ENCODE data around the gene SP140. TPM values are rescaled to one million over a fixed set of nuclear protein-coding genes. Genes with fewer than 3 reads are reported as not detected.

SP140 gene
- total and polyA plus RNA-seq, 10 of the 15 experiments (the other 5 are each of a cell fraction or from before 2014, with no cell fraction given): 61.7 to 164 (median 90.7) TPM

DNA sequence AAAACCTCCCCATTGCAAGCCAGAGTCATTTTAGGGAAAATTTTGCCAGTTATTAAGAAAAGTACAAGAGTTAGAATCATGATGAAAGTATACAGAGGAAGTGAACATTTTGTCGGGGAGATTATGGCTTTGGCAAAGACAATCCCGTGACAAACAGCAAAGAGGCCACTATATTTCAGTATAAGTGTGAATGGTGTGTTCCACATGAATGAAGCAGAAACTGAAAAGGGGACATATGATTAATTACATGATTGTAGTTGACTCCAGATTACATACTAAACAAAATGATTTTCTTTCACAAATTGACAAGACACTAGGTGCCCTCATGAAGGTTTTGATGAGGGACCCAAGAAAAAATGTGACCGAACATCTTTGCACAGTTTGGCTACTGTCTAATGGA, 42.0 kb downstream of the SP140 start (continued):
- TF ChIP-seq, protein P1, sequence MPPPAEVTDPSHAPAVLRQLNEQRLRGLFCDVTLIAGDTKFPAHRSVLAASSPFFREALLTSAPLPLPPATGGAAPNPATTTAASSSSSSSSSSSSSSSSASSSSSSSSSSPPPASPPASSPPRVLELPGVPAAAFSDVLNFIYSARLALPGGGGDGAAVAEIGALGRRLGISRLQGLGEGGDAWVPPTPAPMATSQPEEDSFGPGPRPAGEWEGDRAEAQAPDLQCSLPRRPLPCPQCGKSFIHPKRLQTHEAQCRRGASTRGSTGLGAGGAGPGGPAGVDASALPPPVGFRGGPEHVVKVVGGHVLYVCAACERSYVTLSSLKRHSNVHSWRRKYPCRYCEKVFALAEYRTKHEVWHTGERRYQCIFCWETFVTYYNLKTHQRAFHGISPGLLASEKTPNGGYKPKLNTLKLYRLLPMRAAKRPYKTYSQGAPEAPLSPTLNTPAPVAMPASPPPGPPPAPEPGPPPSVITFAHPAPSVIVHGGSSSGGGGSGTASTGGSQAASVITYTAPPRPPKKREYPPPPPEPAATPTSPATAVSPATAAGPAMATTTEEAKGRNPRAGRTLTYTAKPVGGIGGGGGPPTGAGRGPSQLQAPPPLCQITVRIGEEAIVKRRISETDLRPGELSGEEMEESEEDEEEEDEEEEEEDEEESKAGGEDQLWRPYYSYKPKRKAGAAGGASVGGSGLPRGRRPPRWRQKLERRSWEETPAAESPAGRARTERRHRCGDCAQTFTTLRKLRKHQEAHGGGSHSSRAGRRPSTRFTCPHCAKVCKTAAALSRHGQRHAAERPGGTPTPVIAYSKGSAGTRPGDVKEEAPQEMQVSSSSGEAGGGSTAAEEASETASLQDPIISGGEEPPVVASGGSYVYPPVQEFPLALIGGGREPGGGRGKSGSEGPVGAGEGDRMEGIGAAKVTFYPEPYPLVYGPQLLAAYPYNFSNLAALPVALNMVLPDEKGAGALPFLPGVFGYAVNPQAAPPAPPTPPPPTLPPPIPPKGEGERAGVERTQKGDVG (CRISPR knock-in tag; IDR thresholded peaks at IDR 0.05): no peak
- TF ChIP-seq POLR2AphosphoS5 (IDR thresholded peaks at IDR 0.05; ENCODE audit: low read length) (no peak), DPF2 (IDR thresholded peaks at IDR 0.05) (peak; percentile 96), ZNF274 (IDR thresholded peaks at IDR 0.05; ENCODE audit: insufficient read depth, insufficient read length) (no peak), PAX8 (IDR thresholded peaks at IDR 0.05) (peak; percentile 92), MTA3 (IDR thresholded peaks at IDR 0.05; ENCODE audit: borderline replicate concordance, low read length) (peak; percentile 73; the same call in 1 of the 2 replicates), HDGF (IDR thresholded peaks at IDR 0.05) (no peak), SMARCA5 (IDR thresholded peaks at IDR 0.05) (no peak), FOXM1 (IDR thresholded peaks at IDR 0.05; ENCODE audit: low read depth, low read length) (peak; percentile 93), SUZ12 (IDR thresholded peaks at IDR 0.05; ENCODE audit: unreplicated experiment) (no peak), ESRRA (IDR thresholded peaks at IDR 0.05; ENCODE audit: low read length) (no peak), RB1 (IDR thresholded peaks at IDR 0.05; ENCODE audit: borderline replicate concordance) (no peak)
- TF ChIP-seq, protein P2, sequence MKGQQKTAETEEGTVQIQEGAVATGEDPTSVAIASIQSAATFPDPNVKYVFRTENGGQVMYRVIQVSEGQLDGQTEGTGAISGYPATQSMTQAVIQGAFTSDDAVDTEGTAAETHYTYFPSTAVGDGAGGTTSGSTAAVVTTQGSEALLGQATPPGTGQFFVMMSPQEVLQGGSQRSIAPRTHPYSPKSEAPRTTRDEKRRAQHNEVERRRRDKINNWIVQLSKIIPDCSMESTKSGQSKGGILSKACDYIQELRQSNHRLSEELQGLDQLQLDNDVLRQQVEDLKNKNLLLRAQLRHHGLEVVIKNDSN (IDR thresholded peaks at IDR 0.05; ENCODE audit: borderline replicate concordance, extremely low read length, insufficient read depth, low read depth, low read length): no peak
- TF ChIP-seq, protein P3, sequence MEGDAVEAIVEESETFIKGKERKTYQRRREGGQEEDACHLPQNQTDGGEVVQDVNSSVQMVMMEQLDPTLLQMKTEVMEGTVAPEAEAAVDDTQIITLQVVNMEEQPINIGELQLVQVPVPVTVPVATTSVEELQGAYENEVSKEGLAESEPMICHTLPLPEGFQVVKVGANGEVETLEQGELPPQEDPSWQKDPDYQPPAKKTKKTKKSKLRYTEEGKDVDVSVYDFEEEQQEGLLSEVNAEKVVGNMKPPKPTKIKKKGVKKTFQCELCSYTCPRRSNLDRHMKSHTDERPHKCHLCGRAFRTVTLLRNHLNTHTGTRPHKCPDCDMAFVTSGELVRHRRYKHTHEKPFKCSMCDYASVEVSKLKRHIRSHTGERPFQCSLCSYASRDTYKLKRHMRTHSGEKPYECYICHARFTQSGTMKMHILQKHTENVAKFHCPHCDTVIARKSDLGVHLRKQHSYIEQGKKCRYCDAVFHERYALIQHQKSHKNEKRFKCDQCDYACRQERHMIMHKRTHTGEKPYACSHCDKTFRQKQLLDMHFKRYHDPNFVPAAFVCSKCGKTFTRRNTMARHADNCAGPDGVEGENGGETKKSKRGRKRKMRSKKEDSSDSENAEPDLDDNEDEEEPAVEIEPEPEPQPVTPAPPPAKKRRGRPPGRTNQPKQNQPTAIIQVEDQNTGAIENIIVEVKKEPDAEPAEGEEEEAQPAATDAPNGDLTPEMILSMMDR (IDR thresholded peaks at IDR 0.05 in 2 of 3, conservative IDR thresholded peaks at IDR 0.05 in 1 of 3; ENCODE audit: control insufficient read depth in 2 of 3, extremely low read depth in 1 of 3, insufficient read depth in 1 of 3, low read depth in 3 of 3, low read length in 3 of 3): no peak
- TF ChIP-seq, protein P4, sequence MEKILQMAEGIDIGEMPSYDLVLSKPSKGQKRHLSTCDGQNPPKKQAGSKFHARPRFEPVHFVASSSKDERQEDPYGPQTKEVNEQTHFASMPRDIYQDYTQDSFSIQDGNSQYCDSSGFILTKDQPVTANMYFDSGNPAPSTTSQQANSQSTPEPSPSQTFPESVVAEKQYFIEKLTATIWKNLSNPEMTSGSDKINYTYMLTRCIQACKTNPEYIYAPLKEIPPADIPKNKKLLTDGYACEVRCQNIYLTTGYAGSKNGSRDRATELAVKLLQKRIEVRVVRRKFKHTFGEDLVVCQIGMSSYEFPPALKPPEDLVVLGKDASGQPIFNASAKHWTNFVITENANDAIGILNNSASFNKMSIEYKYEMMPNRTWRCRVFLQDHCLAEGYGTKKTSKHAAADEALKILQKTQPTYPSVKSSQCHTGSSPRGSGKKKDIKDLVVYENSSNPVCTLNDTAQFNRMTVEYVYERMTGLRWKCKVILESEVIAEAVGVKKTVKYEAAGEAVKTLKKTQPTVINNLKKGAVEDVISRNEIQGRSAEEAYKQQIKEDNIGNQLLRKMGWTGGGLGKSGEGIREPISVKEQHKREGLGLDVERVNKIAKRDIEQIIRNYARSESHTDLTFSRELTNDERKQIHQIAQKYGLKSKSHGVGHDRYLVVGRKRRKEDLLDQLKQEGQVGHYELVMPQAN (conservative IDR thresholded peaks at IDR 0.05): no peak
- TF ChIP-seq, protein P5, sequence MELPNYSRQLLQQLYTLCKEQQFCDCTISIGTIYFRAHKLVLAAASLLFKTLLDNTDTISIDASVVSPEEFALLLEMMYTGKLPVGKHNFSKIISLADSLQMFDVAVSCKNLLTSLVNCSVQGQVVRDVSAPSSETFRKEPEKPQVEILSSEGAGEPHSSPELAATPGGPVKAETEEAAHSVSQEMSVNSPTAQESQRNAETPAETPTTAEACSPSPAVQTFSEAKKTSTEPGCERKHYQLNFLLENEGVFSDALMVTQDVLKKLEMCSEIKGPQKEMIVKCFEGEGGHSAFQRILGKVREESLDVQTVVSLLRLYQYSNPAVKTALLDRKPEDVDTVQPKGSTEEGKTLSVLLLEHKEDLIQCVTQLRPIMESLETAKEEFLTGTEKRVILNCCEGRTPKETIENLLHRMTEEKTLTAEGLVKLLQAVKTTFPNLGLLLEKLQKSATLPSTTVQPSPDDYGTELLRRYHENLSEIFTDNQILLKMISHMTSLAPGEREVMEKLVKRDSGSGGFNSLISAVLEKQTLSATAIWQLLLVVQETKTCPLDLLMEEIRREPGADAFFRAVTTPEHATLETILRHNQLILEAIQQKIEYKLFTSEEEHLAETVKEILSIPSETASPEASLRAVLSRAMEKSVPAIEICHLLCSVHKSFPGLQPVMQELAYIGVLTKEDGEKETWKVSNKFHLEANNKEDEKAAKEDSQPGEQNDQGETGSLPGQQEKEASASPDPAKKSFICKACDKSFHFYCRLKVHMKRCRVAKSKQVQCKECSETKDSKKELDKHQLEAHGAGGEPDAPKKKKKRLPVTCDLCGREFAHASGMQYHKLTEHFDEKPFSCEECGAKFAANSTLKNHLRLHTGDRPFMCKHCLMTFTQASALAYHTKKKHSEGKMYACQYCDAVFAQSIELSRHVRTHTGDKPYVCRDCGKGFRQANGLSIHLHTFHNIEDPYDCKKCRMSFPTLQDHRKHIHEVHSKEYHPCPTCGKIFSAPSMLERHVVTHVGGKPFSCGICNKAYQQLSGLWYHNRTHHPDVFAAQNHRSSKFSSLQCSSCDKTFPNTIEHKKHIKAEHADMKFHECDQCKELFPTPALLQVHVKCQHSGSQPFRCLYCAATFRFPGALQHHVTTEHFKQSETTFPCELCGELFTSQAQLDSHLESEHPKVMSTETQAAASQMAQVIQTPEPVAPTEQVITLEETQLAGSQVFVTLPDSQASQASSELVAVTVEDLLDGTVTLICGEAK (IDR thresholded peaks at IDR 0.05; ENCODE audit: borderline replicate concordance): no peak
- TF ChIP-seq, protein P6, sequence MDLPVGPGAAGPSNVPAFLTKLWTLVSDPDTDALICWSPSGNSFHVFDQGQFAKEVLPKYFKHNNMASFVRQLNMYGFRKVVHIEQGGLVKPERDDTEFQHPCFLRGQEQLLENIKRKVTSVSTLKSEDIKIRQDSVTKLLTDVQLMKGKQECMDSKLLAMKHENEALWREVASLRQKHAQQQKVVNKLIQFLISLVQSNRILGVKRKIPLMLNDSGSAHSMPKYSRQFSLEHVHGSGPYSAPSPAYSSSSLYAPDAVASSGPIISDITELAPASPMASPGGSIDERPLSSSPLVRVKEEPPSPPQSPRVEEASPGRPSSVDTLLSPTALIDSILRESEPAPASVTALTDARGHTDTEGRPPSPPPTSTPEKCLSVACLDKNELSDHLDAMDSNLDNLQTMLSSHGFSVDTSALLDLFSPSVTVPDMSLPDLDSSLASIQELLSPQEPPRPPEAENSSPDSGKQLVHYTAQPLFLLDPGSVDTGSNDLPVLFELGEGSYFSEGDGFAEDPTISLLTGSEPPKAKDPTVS (IDR thresholded peaks at IDR 0.05; ENCODE audit: low read depth, low read length): no peak

Measured in GM12878 (cell line).